Calu3 (cell line): Measurements from ENCODE around the gene CEBPZ. TPM values are rescaled to one million over a fixed set of nuclear protein-coding genes. Genes with fewer than 3 reads are reported as not detected.
"Not testable (repeated sequence)": the region's sequence is repeated elsewhere in the genome, so short reads cannot be mapped to it uniquely, and the experiment has no call there.

Source experiments
- BruUV-seq: library from RNA; stranded (reverse); fragments of 400-500 nt; replicated peaks from 2 replicates; lab custom pipeline; 2021; lab: Mats Ljungman, UMichigan
- CTCF ChIA-PET: fragments of 300-600 bp; sonication (Branson Sonifier 250); formaldehyde crosslinking; loops from one replicate; lab custom pipeline; 2022; ENCODE audit warnings: antibody characterized with exemption; lab: Charles Lee
- DNase-seq: peaks from one replicate; pipeline ENCODE4 v3.0.0; 2022
- H3K27ac Mint-ChIP-seq: one replicate; pipeline ENCODE4 v1.8.0; 2022; ENCODE audit warnings: mixed read lengths; ENCODE audit not compliant: unreplicated experiment
- H3K27me3 Mint-ChIP-seq: one replicate; pipeline ENCODE4 v1.8.0; 2022; ENCODE audit warnings: mixed read lengths; ENCODE audit not compliant: unreplicated experiment
- H3K36me3 Mint-ChIP-seq: one replicate; pipeline ENCODE4 v1.8.0; 2022; ENCODE audit warnings: mild to moderate bottlenecking, moderate library complexity, mixed read lengths; ENCODE audit not compliant: insufficient read depth, unreplicated experiment
- H3K4me1 Mint-ChIP-seq: one replicate; pipeline ENCODE4 v1.8.0; 2022; ENCODE audit warnings: mild to moderate bottlenecking, low read depth, mixed read lengths; ENCODE audit not compliant: unreplicated experiment
- H3K4me3 Mint-ChIP-seq: one replicate; pipeline ENCODE4 v1.8.0; 2022; ENCODE audit warnings: mild to moderate bottlenecking, low read depth, moderate library complexity, mixed read lengths; ENCODE audit not compliant: unreplicated experiment
- H3K9me3 Mint-ChIP-seq: one replicate; pipeline ENCODE4 v1.8.0; 2022; ENCODE audit warnings: low read depth, mixed read lengths; ENCODE audit not compliant: unreplicated experiment
- intact Hi-C: fragments of 100-400 bp; cut with micrococcal nuclease; formaldehyde crosslinking; loops from one replicate; pipeline ENCODE4 v1.10.0; 2022; ENCODE audit not compliant: unreplicated experiment
- total RNA-seq: library from RNA; stranded (reverse); gene quantifications from 2 replicates; pipeline ENCODE4 v1.2.3, GENCODE V29; 2022
- TF ChIP-seq, protein P1 (sequence below): fragments of 200-600 bp; IDR thresholded peaks from one replicate; pipeline ENCODE4 v1.8.0; 2022; ENCODE audit warnings: antibody characterized with exemption; ENCODE audit not compliant: unreplicated experiment

The CEBPZ gene
- total RNA-seq, 1 experiment from 2014 or later, result 60.7 TPM

GRCh38 chr2:37201766-37202165 lies 29.6 kb downstream of the CEBPZ start:
- BruUV-seq, result no TSS peak
- peaks cover 66% of the 10 kb centered on the region for H3K36me3 Mint-ChIP-seq
- no peaks in the 10 kb centered on the region for H3K27me3 Mint-ChIP-seq
- no peak overlapping the region for H3K27ac Mint-ChIP-seq
- peaks cover 5% of the 10 kb centered on the region for H3K9me3 Mint-ChIP-seq
- CTCF ChIA-PET, result no interaction called here
- intact Hi-C loops, result no loop called here
- no peak overlapping the region for H3K4me3 Mint-ChIP-seq
- no peak for DNase-seq
- TF ChIP-seq, protein P1, sequence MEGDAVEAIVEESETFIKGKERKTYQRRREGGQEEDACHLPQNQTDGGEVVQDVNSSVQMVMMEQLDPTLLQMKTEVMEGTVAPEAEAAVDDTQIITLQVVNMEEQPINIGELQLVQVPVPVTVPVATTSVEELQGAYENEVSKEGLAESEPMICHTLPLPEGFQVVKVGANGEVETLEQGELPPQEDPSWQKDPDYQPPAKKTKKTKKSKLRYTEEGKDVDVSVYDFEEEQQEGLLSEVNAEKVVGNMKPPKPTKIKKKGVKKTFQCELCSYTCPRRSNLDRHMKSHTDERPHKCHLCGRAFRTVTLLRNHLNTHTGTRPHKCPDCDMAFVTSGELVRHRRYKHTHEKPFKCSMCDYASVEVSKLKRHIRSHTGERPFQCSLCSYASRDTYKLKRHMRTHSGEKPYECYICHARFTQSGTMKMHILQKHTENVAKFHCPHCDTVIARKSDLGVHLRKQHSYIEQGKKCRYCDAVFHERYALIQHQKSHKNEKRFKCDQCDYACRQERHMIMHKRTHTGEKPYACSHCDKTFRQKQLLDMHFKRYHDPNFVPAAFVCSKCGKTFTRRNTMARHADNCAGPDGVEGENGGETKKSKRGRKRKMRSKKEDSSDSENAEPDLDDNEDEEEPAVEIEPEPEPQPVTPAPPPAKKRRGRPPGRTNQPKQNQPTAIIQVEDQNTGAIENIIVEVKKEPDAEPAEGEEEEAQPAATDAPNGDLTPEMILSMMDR, result no peak
- no peaks in the 10 kb centered on the region for H3K4me1 Mint-ChIP-seq

- H3K4me3 Mint-ChIP-seq, result no peak overlapping the region
- TF ChIP-seq, protein P1, result no peak
Measured at GRCh38 chr2:37201208-37201607, 30.2 kb downstream of the CEBPZ start.

GRCh38 chr2:37198681-37199065 lies 32.7 kb downstream of the CEBPZ start:
- CTCF ChIA-PET, result no interaction called here
- Mint-ChIP-seq H3K27ac (no peak overlapping the region), H3K36me3 (peaks cover 46% of the 10 kb centered on the region), H3K27me3 (no peaks in the 10 kb centered on the region), H3K9me3 (peaks cover 4% of the 10 kb centered on the region), H3K4me3 (no peak overlapping the region), H3K4me1 (no peaks in the 10 kb centered on the region)
- TF ChIP-seq, protein P1, result no peak
- intact Hi-C loops, result no loop called here
- no TSS peak for BruUV-seq
- DNase-seq, result no peak

More at GRCh38 chr2:37201208-37201607, 30.2 kb downstream of the CEBPZ start:
- Mint-ChIP-seq H3K4me1 (no peaks in the 10 kb centered on the region), H3K9me3 (peaks cover 5% of the 10 kb centered on the region), H3K27ac (no peak overlapping the region), H3K27me3 (no peaks in the 10 kb centered on the region), H3K36me3 (peaks cover 69% of the 10 kb centered on the region)
- CTCF ChIA-PET, result no interaction called here
- BruUV-seq, result no TSS peak
- DNase-seq, result no peak
- intact Hi-C loops, result no loop called here

DNA sequence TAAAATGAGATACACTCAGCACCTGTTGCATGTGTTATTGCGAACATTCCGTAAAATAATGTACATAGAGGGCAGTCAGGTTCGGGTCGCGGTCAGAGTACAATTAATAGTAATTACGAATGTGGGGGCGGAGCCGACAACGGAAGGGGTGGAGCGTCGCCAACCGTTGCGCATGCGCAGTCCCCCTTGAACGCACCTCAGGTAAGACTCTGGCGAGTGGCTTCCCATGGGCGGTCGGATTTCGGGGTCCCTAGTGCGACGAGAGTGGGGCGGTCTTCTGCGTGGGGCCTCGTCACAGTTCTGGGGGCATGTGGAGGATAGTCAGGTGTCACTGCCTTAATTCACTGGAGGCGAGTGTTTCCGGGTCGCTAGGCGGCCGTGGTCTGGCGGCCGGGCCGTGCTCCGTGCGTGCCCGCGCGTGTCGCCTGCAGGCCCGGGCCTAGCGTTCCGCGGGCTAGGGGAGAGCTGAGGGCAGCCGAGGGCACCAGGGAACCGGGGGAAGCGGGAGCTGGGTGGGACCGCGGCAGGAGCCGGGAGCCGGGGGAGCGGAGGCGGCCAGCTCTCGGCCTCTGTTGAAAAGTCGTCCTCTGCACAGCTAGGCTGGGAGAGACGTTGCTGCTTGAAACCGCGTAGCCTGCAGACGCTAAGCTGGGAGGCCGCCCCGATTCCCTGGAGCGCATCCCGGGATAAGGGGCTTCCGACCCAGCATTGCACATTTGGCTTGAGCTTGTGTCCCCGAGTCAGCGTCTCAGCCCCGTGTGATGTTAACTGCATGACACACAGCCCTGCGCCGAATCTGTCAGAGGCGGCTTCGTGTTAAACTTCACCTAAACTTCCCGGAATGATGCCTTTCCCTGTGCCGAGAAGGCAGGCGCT lies 34.8 kb downstream of the CEBPZ start, which contains the start of gene CEBPZOS:
CEBPZOS (plus strand) TSS at position 177 of the 876 bp plus-strand sequence. CDS start 3,209 bp downstream, outside the sequence.
- TF ChIP-seq, protein P1, result no peak
- intact Hi-C loops, result no loop called here
- no peaks in the 10 kb centered on the region for H3K27me3 Mint-ChIP-seq
- no TSS peak for BruUV-seq
- H3K4me1 Mint-ChIP-seq, result no peaks in the 10 kb centered on the region
- peaks cover 35% of the 10 kb centered on the region for H3K36me3 Mint-ChIP-seq
- peak; percentile 87 for DNase-seq
- CTCF ChIA-PET, result no interaction called here
- peaks cover 2% of the 10 kb centered on the region for H3K9me3 Mint-ChIP-seq
- peak within 1 kb of the TSS; percentile 96 for H3K4me3 Mint-ChIP-seq
- H3K27ac Mint-ChIP-seq, result peak within 1 kb of the TSS; percentile 96

- CTCF ChIA-PET, H3K27me3 Mint-ChIP-seq, H3K9me3 Mint-ChIP-seq, BruUV-seq, intact Hi-C loops, H3K4me1 Mint-ChIP-seq, DNase-seq: not testable (repeated sequence)
- Mint-ChIP-seq H3K36me3 (peaks cover 35% of the 10 kb centered on the region), H3K4me3 (peak overlapping the region; percentile 96), H3K27ac (peak overlapping the region; percentile 96)
Measured at GRCh38 chr2:37195862-37196319, 35.5 kb downstream of the CEBPZ start.
